Mesenchymal stem cell (in vitro differentiated cells and primary cell): ENCODE data around the gene IRF2BPL.

Source experiments
- DNase-seq: peaks from one replicate; pipeline ENCODE4 v3.0.0-alpha.2; 2013
- H2AFZ ChIP-seq: one replicate; pipeline ENCODE4 v1.6.1; 2013; ENCODE audit warnings: low read depth, mild to moderate bottlenecking, control low read depth, inconsistent platforms, low read length, moderate library complexity
- H2AK5ac ChIP-seq: 2 replicates; pipeline ENCODE4 v1.6.1; 2013; ENCODE audit warnings: low read length, moderate library complexity, mild to moderate bottlenecking, inconsistent platforms; ENCODE audit not compliant: severe bottlenecking
- H2BK120ac ChIP-seq: one replicate; pipeline ENCODE4 v1.6.1; 2013; ENCODE audit warnings: low read depth, mild to moderate bottlenecking, inconsistent platforms, low read length, moderate library complexity
- H2BK12ac ChIP-seq, 2 experiments: one replicate each; pipeline ENCODE4 v1.6.1; 2013; ENCODE audit warnings: inconsistent platforms in 2 of 2, low read length in 2 of 2, mild to moderate bottlenecking in 2 of 2, moderate library complexity in 2 of 2, control low read depth in 1 of 2
- H2BK15ac ChIP-seq: one replicate; pipeline ENCODE4 v1.6.1; 2013; ENCODE audit warnings: mild to moderate bottlenecking, low read depth, inconsistent platforms; ENCODE audit not compliant: poor library complexity, severe bottlenecking
- H2BK5ac ChIP-seq: 2 replicates; pipeline ENCODE4 v1.6.1; 2013; ENCODE audit warnings: low read depth, mild to moderate bottlenecking, low read length, control low read depth, inconsistent platforms; ENCODE audit not compliant: poor library complexity, severe bottlenecking
- H3K14ac ChIP-seq, 2 experiments: one replicate each; pipeline ENCODE4 v1.6.1; 2013; ENCODE audit warnings: inconsistent platforms in 2 of 2, low read length in 2 of 2, control low read depth in 1 of 2, mild to moderate bottlenecking in 1 of 2, moderate library complexity in 1 of 2
- H3K18ac ChIP-seq, 2 experiments: one replicate each; pipeline ENCODE4 v1.6.1; 2013; ENCODE audit warnings: inconsistent platforms in 2 of 2, low read length in 2 of 2, control low read depth in 1 of 2, low read depth in 1 of 2, mild to moderate bottlenecking in 1 of 2
- H3K23ac ChIP-seq, 2 experiments: one replicate each; pipeline ENCODE4 v1.6.1; 2013; ENCODE audit warnings: inconsistent platforms in 2 of 2, low read length in 2 of 2, mild to moderate bottlenecking in 2 of 2, moderate library complexity in 2 of 2, control low read depth in 1 of 2
- H3K27ac ChIP-seq: 2 replicates; pipeline ENCODE4 v1.5.1; 2013; ENCODE audit warnings: mild to moderate bottlenecking, moderate library complexity, low read length, control low read depth, inconsistent platforms; ENCODE audit not compliant: poor library complexity, severe bottlenecking
- H3K27me3 ChIP-seq, 2 experiments: 2 replicates each; pipeline versions ENCODE4 v1.6.1 to v1.7.0; 2013; ENCODE audit warnings: low read length in 2 of 2, mild to moderate bottlenecking in 2 of 2, moderate library complexity in 2 of 2, control low read depth in 1 of 2, inconsistent platforms in 1 of 2; ENCODE audit not compliant: control insufficient read depth in 1 of 2, insufficient read depth in 1 of 2
- H3K36me3 ChIP-seq, 2 experiments: 2 replicates each; pipeline versions ENCODE4 v1.6.1 to v1.7.0; 2013; ENCODE audit warnings: low read length in 2 of 2, control low read depth in 1 of 2, inconsistent platforms in 1 of 2, low read depth in 1 of 2, mild to moderate bottlenecking in 1 of 2; ENCODE audit not compliant: insufficient read depth in 2 of 2, control insufficient read depth in 1 of 2
- H3K4ac ChIP-seq, 2 experiments: one replicate each; pipeline ENCODE4 v1.6.1; 2013; ENCODE audit warnings: inconsistent platforms in 2 of 2, low read length in 2 of 2, mild to moderate bottlenecking in 2 of 2, moderate library complexity in 2 of 2, control low read depth in 1 of 2, low read depth in 1 of 2
- H3K4me1 ChIP-seq: 2 replicates; pipeline ENCODE4 v1.6.1; 2013; ENCODE audit warnings: low read depth, low read length, control low read depth; ENCODE audit not compliant: control insufficient read depth, insufficient read depth
- H3K4me2 ChIP-seq: 2 replicates; pipeline ENCODE4 v1.6.1; 2013; ENCODE audit warnings: low read length, mild to moderate bottlenecking, inconsistent platforms; ENCODE audit not compliant: poor library complexity, severe bottlenecking
- H3K4me3 ChIP-seq, 2 experiments: 2 replicates each; pipeline versions ENCODE4 v1.5.1 to v1.7.0; 2013; ENCODE audit warnings: low read length in 2 of 2, mild to moderate bottlenecking in 2 of 2, control low read depth in 1 of 2, low read depth in 1 of 2; ENCODE audit not compliant: insufficient read depth in 1 of 2
- H3K79me1 ChIP-seq: replicated peaks from 2 replicates; pipeline ENCODE4 v1.6.1; 2013; ENCODE audit warnings: mild to moderate bottlenecking, control low read depth, low read length, inconsistent platforms; ENCODE audit not compliant: poor library complexity, severe bottlenecking
- H3K9ac ChIP-seq: 2 replicates; pipeline ENCODE4 v1.7.0; 2013; ENCODE audit warnings: mild to moderate bottlenecking, low read length, moderate library complexity
- H3K9me3 ChIP-seq: 2 replicates; pipeline ENCODE4 v1.7.0; 2013; ENCODE audit warnings: mild to moderate bottlenecking, low read length; ENCODE audit not compliant: control insufficient read depth
- H4K8ac ChIP-seq: one replicate; pipeline ENCODE4 v1.6.1; 2013; ENCODE audit warnings: inconsistent platforms, mild to moderate bottlenecking, low read length, moderate library complexity
- H4K91ac ChIP-seq: one replicate; pipeline ENCODE4 v1.6.1; 2013; ENCODE audit warnings: mild to moderate bottlenecking, low read length, inconsistent platforms
- WGBS: methylation state at CpG from one replicate; pipeline ENCODE4 v1.1.7; 2013; ENCODE audit warnings: mixed read lengths; 5-methylcytosine and 5-hydroxymethylcytosine counted together

IRF2BPL gene

GRCh38 chr14:77009014-77009413 is 19.5 kb downstream of the IRF2BPL start:
- Histone ChIP-seq H3K4me1 (peaks cover 13% of the 10 kb centered on the region), H2BK15ac (no peak overlapping the region), H3K4me3 (no peak overlapping the region), H3K36me3 (no peaks in the 10 kb centered on the region), H3K18ac (peak overlapping the region in 1 of 2 experiments; percentile 21), H2BK5ac (no peak overlapping the region), H2BK12ac (no peak overlapping the region), H3K9ac (no peak overlapping the region), H3K27me3 (peaks cover 0 to 15% of the 10 kb centered on the region in 2 experiments), H3K23ac (no peak overlapping the region), H3K4ac (no peak overlapping the region), H3K9me3 (no peaks in the 10 kb centered on the region), H2AFZ (no peak overlapping the region), H4K91ac (no peak overlapping the region), H3K27ac (no peak overlapping the region), H3K79me1 (no peaks in the 10 kb centered on the region), H3K4me2 (no peak overlapping the region), H2AK5ac (no peak overlapping the region), H4K8ac (no peak overlapping the region), H2BK120ac (no peak overlapping the region), H3K14ac (peak overlapping the region in 1 of 2 experiments; percentile 31)
- 95% methylated on average over 3 of the region's 3 CpGs for WGBS
- DNase-seq, result no peak

DNA sequence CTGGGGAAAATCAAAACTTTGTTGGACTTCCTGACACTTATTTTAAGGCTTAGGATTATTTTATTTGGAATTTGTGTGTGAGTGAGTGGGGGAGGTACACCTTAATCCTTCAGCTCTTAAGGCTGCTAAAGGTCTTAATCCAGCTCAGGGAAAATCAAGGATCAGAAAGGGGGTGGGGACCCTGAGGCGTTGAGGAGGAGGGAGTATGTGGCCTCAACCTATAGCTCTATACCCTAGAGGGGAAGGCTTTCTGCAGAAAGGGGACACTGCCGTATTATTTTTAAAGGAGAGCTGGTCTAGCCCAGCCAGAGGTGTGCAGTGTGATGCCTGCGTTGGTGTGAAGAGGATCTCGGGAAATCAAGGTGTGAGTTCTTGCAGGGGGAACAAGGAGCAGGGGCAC is 20.0 kb downstream of the IRF2BPL start:
- WGBS, result 79% methylated on average over 4 of the region's 4 CpGs

DNA sequence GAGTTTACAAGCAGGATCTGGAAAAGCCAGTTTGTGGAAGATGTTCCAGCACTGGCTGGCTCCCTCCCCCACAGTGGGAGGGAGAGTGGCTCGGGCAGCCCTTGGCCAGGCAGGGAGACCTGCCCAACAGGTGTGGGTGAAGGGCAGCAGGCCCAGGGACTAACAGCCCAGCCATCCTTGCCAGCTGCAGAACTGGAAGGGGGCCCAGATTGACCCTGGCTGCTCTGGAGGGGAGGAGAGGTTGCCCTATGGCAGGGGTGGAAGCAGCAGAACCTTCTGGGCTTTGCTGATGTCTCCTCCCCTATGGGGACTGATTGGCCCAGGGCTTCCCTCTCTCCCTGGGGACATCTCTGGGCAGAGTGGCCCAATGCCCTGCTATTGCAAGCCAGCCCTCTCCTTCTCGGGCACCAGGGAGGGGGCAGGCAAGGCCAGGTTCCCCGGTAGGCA is 20.5 kb downstream of the IRF2BPL start:
- Histone ChIP-seq H3K18ac (no peak overlapping the region), H3K36me3 (no peaks in the 10 kb centered on the region), H2BK15ac (peak overlapping the region; percentile 40), H2BK12ac (no peak overlapping the region), H2BK120ac (no peak overlapping the region), H3K4me2 (no peak overlapping the region), H3K27ac (no peak overlapping the region), H4K8ac (no peak overlapping the region), H3K23ac (no peak overlapping the region), H3K27me3 (peaks cover 0 to 15% of the 10 kb centered on the region in 2 experiments), H2AK5ac (no peak overlapping the region), H3K14ac (no peak overlapping the region), H2BK5ac (no peak overlapping the region), H3K9ac (no peak overlapping the region), H3K9me3 (no peaks in the 10 kb centered on the region), H3K4me1 (peaks cover 10% of the 10 kb centered on the region), H2AFZ (no peak overlapping the region), H3K4ac (no peak overlapping the region), H3K79me1 (no peaks in the 10 kb centered on the region), H4K91ac (no peak overlapping the region), H3K4me3 (no peak overlapping the region)
- no peak for DNase-seq
- 76% methylated on average over 3 of the region's 3 CpGs for WGBS

More for the DNA sequence above, 20.0 kb downstream of the IRF2BPL start:
- H3K4me1 ChIP-seq, result peaks cover 10% of the 10 kb centered on the region
- H2BK12ac ChIP-seq, result no peak overlapping the region
- H2AK5ac ChIP-seq, result no peak overlapping the region
- H3K9me3 ChIP-seq, result no peaks in the 10 kb centered on the region
- no peaks in the 10 kb centered on the region for H3K36me3 ChIP-seq
- H2AFZ ChIP-seq, result no peak overlapping the region
- no peak overlapping the region for H2BK120ac ChIP-seq
- peaks cover 0 to 15% of the 10 kb centered on the region in 2 experiments for H3K27me3 ChIP-seq
- no peaks in the 10 kb centered on the region for H3K79me1 ChIP-seq
- no peak overlapping the region for H3K4me3 ChIP-seq
- no peak overlapping the region for H3K23ac ChIP-seq
- H3K27ac ChIP-seq, result no peak overlapping the region
- H3K9ac ChIP-seq, result no peak overlapping the region
- H3K14ac ChIP-seq, result no peak overlapping the region
- H3K4ac ChIP-seq, result no peak overlapping the region
- H4K8ac ChIP-seq, result no peak overlapping the region
- no peak overlapping the region for H2BK15ac ChIP-seq
- H4K91ac ChIP-seq, result peak overlapping the region; percentile 43
- no peak overlapping the region for H3K4me2 ChIP-seq
- DNase-seq, result no peak
- H3K18ac ChIP-seq, result no peak overlapping the region
- no peak overlapping the region for H2BK5ac ChIP-seq

DNA sequence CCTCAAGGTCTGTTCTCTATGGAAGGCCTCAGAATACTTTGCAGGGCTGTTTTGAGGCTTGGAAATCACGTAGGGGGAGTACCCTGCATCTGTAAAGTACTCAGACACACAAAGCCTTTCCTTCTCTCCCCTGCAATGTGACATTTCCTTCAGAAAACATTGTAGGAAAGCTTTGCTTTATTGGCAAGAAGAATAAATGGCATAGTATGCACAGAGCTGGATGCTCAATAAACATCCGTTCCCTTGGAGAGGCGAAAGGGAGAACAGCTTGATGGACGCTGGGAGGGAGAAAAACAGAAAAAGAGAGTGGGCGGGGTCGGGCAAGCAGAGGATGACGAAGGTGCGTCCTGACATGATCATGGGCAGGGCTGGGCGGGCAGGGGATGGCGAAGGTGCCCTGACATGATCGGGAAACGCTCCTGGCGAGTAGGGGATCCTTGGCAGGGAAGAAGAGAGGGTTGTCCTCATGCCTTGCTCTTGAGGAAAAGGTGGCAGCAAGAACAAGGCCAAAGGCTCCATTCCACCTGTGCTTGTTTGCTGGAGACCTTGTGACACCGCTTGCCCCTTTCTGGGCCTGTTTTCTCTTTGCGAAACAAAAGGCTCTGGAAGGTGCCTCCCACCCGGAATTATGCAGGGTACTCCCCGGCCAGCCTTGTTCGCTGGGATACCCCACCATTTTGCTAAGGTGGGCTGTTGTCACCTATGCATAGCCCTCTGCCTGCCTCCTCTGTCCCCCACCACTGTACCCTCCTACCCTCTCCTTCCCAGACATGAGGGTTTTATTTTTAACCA is 21.1 kb downstream of the IRF2BPL start:
- no peak overlapping the region for H3K27ac ChIP-seq
- H3K36me3 ChIP-seq, result no peaks in the 10 kb centered on the region

More for the DNA sequence above, 21.1 kb downstream of the IRF2BPL start:
- H3K18ac ChIP-seq, result no peak overlapping the region
- no peak overlapping the region for H2BK12ac ChIP-seq
- no peak overlapping the region for H3K4me3 ChIP-seq
- no peaks in the 10 kb centered on the region for H3K9me3 ChIP-seq
- peaks cover 10% of the 10 kb centered on the region for H3K4me1 ChIP-seq
- no peak overlapping the region for H3K4me2 ChIP-seq
- no peak overlapping the region for H4K91ac ChIP-seq
- H3K9ac ChIP-seq, result no peak overlapping the region
- H2BK5ac ChIP-seq, result no peak overlapping the region
- H2AFZ ChIP-seq, result no peak overlapping the region
- no peak overlapping the region for H3K14ac ChIP-seq
- H3K79me1 ChIP-seq, result no peaks in the 10 kb centered on the region
- peaks cover 0 to 15% of the 10 kb centered on the region in 2 experiments for H3K27me3 ChIP-seq
- H2AK5ac ChIP-seq, result no peak overlapping the region
- 87% methylated on average over 18 of the region's 18 CpGs for WGBS
- no peak overlapping the region for H4K8ac ChIP-seq
- no peak overlapping the region for H2BK120ac ChIP-seq
- DNase-seq, result no peak
- H3K23ac ChIP-seq, result no peak overlapping the region
- no peak overlapping the region for H3K4ac ChIP-seq
- no peak overlapping the region for H2BK15ac ChIP-seq
